CD4-positive, alpha-beta T cell treated with Interleukin-4 for 4 hours (primary cell): ENCODE measurements around the gene MYB.
"Not testable (repeated sequence)": the region's sequence is repeated elsewhere in the genome, so short reads cannot be mapped to it uniquely, and the experiment has no call there.

ENCODE experiments used
- DNase-seq: peaks from one replicate; pipeline ENCODE4 v3.0.0-alpha.2; 2020

MYB gene

GRCh38 chr6:135180542-135181332 is at the start of gene MYB:
MYB (plus strand) TSS chr6:135181308; CDS start chr6:135181514, 206 bp downstream.
- peak; percentile 80 for DNase-seq

- no peak for DNase-seq
Observed at GRCh38 chr6:135132776-135133175, 48.3 kb upstream of the MYB start.

GRCh38 chr6:135135835-135136234 is 45.3 kb upstream of the MYB start:
- DNase-seq, result no peak

- DNase-seq, result no peak
Observed at GRCh38 chr6:135137826-135138225, 43.3 kb upstream of the MYB start.

- no peak for DNase-seq
Observed at GRCh38 chr6:135141182-135141581, 39.9 kb upstream of the MYB start.

- DNase-seq, result no peak
Observed at GRCh38 chr6:135141728-135142127, 39.4 kb upstream of the MYB start.

- DNase-seq, result not testable (repeated sequence)
Observed at GRCh38 chr6:135142232-135142631, 38.9 kb upstream of the MYB start.

- no peak for DNase-seq
Observed at GRCh38 chr6:135144673-135145062, 36.4 kb upstream of the MYB start.

- peak; percentile 59 for DNase-seq
Observed at GRCh38 chr6:135145063-135145800, 35.9 kb upstream of the MYB start.

- DNase-seq, result no peak
Observed at GRCh38 chr6:135146162-135146934, 34.8 kb upstream of the MYB start.

- no peak for DNase-seq
Observed at GRCh38 chr6:135147637-135148592, 33.2 kb upstream of the MYB start.

GRCh38 chr6:135148889-135149288 is 32.2 kb upstream of the MYB start:
- no peak for DNase-seq

GRCh38 chr6:135149376-135149775 is 31.7 kb upstream of the MYB start:
- no peak for DNase-seq

- not testable (repeated sequence) for DNase-seq
Observed at GRCh38 chr6:135150481-135150880, 30.6 kb upstream of the MYB start.

- not testable (repeated sequence) for DNase-seq
Observed at GRCh38 chr6:135154125-135154524, 27.0 kb upstream of the MYB start.

GRCh38 chr6:135158397-135158796 is 22.7 kb upstream of the MYB start:
- no peak for DNase-seq

- DNase-seq, result no peak
Observed at GRCh38 chr6:135159531-135159930, 21.6 kb upstream of the MYB start.

GRCh38 chr6:135161411-135162395 is 19.4 kb upstream of the MYB start:
- no peak for DNase-seq

- no peak for DNase-seq
Observed at GRCh38 chr6:135162678-135163439, 18.2 kb upstream of the MYB start.

- DNase-seq, result peak; percentile 82
Observed at GRCh38 chr6:135163440-135163738, 17.7 kb upstream of the MYB start.
